ENCODE measurements around the gene ERFE.

DNA sequence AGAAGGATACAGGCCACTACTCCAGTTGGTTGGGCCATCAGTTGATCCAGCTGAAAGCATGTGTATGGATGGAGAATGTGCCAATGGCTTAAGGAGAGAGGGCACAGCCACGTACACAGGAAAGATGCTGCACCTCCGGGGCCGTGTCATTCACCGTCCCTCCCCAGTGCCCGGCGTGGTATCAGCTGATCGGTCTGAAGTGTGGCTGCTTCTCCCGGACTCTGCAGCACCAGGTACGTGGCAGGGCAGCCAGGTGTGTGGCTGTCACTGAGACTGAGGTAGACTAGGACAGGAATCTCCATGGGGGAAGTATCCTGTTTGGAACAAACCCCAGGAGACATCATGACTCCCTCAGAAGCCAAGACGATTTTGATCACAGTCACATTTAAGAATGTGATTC, 4.2 kb upstream of the ERFE start:
- TF ChIP-seq CTCF (IDR thresholded peaks at IDR 0.05): no peak
- TF ChIP-seq POLR2A (IDR thresholded peaks at IDR 0.05): no peak
